Hematopoietic multipotent progenitor cell treated with erythropoietin and hydrocortisone succinate and interleukin-3 and kit ligand, for 6 days (in vitro differentiated cells): ENCODE results near the gene EDA2R.
A peak's percentile ranks its signal among the peaks of the same experiment; 100 is the strongest.

Source experiments
- DNase-seq: peaks from one replicate; pipeline ENCODE4 v3.0.0-alpha.2; 2015

EDA2R gene

GRCh38 chrX:66638591-66639500, at the start of gene EDA2R:
TSS of gene EDA2R (minus strand) at chrX:66639078. CDS start at chrX:66616020, 23,058 bp downstream.
- DNase-seq = peak; percentile 45

- no peak for DNase-seq
These were observed 45.3 kb upstream of the EDA2R start for GRCh38 chrX:66684196-66684595.

GRCh38 chrX:66680451-66680850, 41.6 kb upstream of the EDA2R start:
- no peak for DNase-seq

GRCh38 chrX:66677430-66677829, 38.6 kb upstream of the EDA2R start:
- no peak for DNase-seq

GRCh38 chrX:66676990-66677389, 38.1 kb upstream of the EDA2R start:
- DNase-seq = no peak

GRCh38 chrX:66676413-66676812, 37.5 kb upstream of the EDA2R start:
- no peak for DNase-seq

GRCh38 chrX:66675541-66675940, 36.7 kb upstream of the EDA2R start:
- no peak for DNase-seq

GRCh38 chrX:66674506-66674905, 35.6 kb upstream of the EDA2R start:
- DNase-seq = no peak

GRCh38 chrX:66672106-66672505, 33.2 kb upstream of the EDA2R start:
- no peak for DNase-seq

- DNase-seq = no peak
These were observed 15.5 kb upstream of the EDA2R start for GRCh38 chrX:66654411-66654810.

GRCh38 chrX:66635360-66635759, 3.5 kb downstream of the EDA2R start:
- DNase-seq = no peak

- DNase-seq = no peak
These were observed 4.6 kb downstream of the EDA2R start for GRCh38 chrX:66634272-66634671.

- no peak for DNase-seq
These were observed 5.3 kb downstream of the EDA2R start for GRCh38 chrX:66633541-66633940.

- no peak for DNase-seq
These were observed 5.9 kb downstream of the EDA2R start for GRCh38 chrX:66632981-66633380.

- DNase-seq = no peak
These were observed 6.4 kb downstream of the EDA2R start for GRCh38 chrX:66632473-66632872.

GRCh38 chrX:66625525-66625924, 13.4 kb downstream of the EDA2R start:
- DNase-seq = no peak

GRCh38 chrX:66622209-66622608, 16.7 kb downstream of the EDA2R start:
- no peak for DNase-seq

GRCh38 chrX:66616944-66617343, 21.9 kb downstream of the EDA2R start:
- no peak for DNase-seq

- no peak for DNase-seq
These were observed 36.4 kb downstream of the EDA2R start for GRCh38 chrX:66602381-66602938.

- DNase-seq = no peak
These were observed 37.4 kb downstream of the EDA2R start for GRCh38 chrX:66601522-66601921.

- no peak for DNase-seq
These were observed 59.7 kb downstream of the EDA2R start for GRCh38 chrX:66579219-66579618.

GRCh38 chrX:66553973-66554372, 84.9 kb downstream of the EDA2R start:
- DNase-seq = no peak

- no peak for DNase-seq
These were observed 91.0 kb downstream of the EDA2R start for GRCh38 chrX:66547847-66548369.
